ENCODE data around the gene MIER1. TPM values are rescaled to one million over a fixed set of nuclear protein-coding genes. Genes with fewer than 3 reads are reported as not detected.
A peak's percentile ranks its signal among the peaks of the same experiment; 100 is the strongest.
"Not testable (repeated sequence)": the region's sequence is repeated elsewhere in the genome, so short reads cannot be mapped to it uniquely, and the experiment has no call there.

The MIER1 gene
- total and polyA plus RNA-seq, 5 experiments from 2014 or later = 30.1 to 68.5 (median 37.3) TPM

GRCh38 chr1:66940981-66941380 lies 16.2 kb downstream of the MIER1 start:
- Mint-ChIP-seq H3K4me3 (peak overlapping the region in 3 of 10 donors; percentile 14 to 46 (median 15)), H3K9me3 (no peaks in the 10 kb centered on the region), H3K4me1 (peaks cover 22 to 75% (median 69%) of the 10 kb centered on the region in 4 donors), H3K27me3 (no peaks in the 10 kb centered on the region), H3K27ac (peak overlapping the region in 6 of 10 donors; percentile 2 to 60 (median 48)), H3K36me3 (peaks cover 1 to 39% (median 4%) of the 10 kb centered on the region in 3 donors)
- DNase-seq = no peak
- no peak for ATAC-seq
- POLR2A ChIA-PET = no interaction called here

GRCh38 chr1:66943361-66943969 lies 18.7 kb downstream of the MIER1 start:
- Mint-ChIP-seq H3K27ac (peak overlapping the region in 9 of 10 donors; percentile 13 to 90 (median 68)), H3K4me1 (peaks cover 29 to 77% (median 69%) of the 10 kb centered on the region in 4 donors), H3K9me3 (no peaks in the 10 kb centered on the region), H3K27me3 (no peaks in the 10 kb centered on the region), H3K36me3 (peaks cover 4 to 64% (median 9%) of the 10 kb centered on the region in 3 donors), H3K4me3 (peak overlapping the region in 3 of 10 donors; percentile 16 to 24 (median 23))
- DNase-seq = no peak
- POLR2A ChIA-PET = no interaction called here
- ATAC-seq = no peak

GRCh38 chr1:66944330-66945274 lies 19.8 kb downstream of the MIER1 start:
- H3K27ac Mint-ChIP-seq = peak overlapping the region in 1 of 10 donors; percentile 14
- ATAC-seq = no peak
- H3K4me3 Mint-ChIP-seq = no peak overlapping the region
- H3K4me1 Mint-ChIP-seq = peaks cover 25 to 70% (median 62%) of the 10 kb centered on the region in 4 donors
- H3K27me3 Mint-ChIP-seq = no peaks in the 10 kb centered on the region
- POLR2A ChIA-PET = no interaction called here
- DNase-seq = no peak
- no peaks in the 10 kb centered on the region for H3K9me3 Mint-ChIP-seq
- H3K36me3 Mint-ChIP-seq = peaks cover 4 to 72% (median 9%) of the 10 kb centered on the region in 3 donors

GRCh38 chr1:66945316-66945715 lies 20.5 kb downstream of the MIER1 start:
- DNase-seq (no peak), ATAC-seq (no peak)
- POLR2A ChIA-PET = interaction anchor here (0.6 kb wide), 1 partner anchor 12 kb away, joined by 4 read pairs; no protein-coding TSS in a partner anchor
- H3K4me1 Mint-ChIP-seq = peaks cover 28 to 63% (median 57%) of the 10 kb centered on the region in 4 donors
- H3K27ac Mint-ChIP-seq = peak overlapping the region in 1 of 10 donors; percentile 38
- no peaks in the 10 kb centered on the region for H3K27me3 Mint-ChIP-seq
- H3K36me3 Mint-ChIP-seq = peaks cover 4 to 75% (median 9%) of the 10 kb centered on the region in 3 donors
- no peaks in the 10 kb centered on the region for H3K9me3 Mint-ChIP-seq
- no peak overlapping the region for H3K4me3 Mint-ChIP-seq

GRCh38 chr1:66947267-66947666 lies 22.5 kb downstream of the MIER1 start:
- H3K4me3 Mint-ChIP-seq = peak overlapping the region in 1 of 10 donors; percentile 16
- peaks cover 4 to 78% (median 9%) of the 10 kb centered on the region in 3 donors for H3K36me3 Mint-ChIP-seq
- POLR2A ChIA-PET = no interaction called here
- H3K27ac Mint-ChIP-seq = peak overlapping the region; percentile 11 to 84 (median 56)
- H3K9me3 Mint-ChIP-seq = no peaks in the 10 kb centered on the region
- DNase-seq (no peak), ATAC-seq (no peak)
- no peaks in the 10 kb centered on the region for H3K27me3 Mint-ChIP-seq
- peaks cover 25 to 50% (median 46%) of the 10 kb centered on the region in 4 donors for H3K4me1 Mint-ChIP-seq

- POLR2A ChIA-PET = interaction anchor here (0.8 kb wide), 1 partner anchor 39 kb away, joined by 3 read pairs; no protein-coding TSS in a partner anchor
- peaks cover 4 to 93% (median 6%) of the 10 kb centered on the region in 3 donors for H3K36me3 Mint-ChIP-seq
- H3K27ac Mint-ChIP-seq = peak overlapping the region in 7 of 10 donors; percentile 5 to 79 (median 60)
- no peaks in the 10 kb centered on the region for H3K9me3 Mint-ChIP-seq
- H3K4me3 Mint-ChIP-seq = no peak overlapping the region
- DNase-seq (no peak), ATAC-seq (no peak)
- H3K27me3 Mint-ChIP-seq = no peaks in the 10 kb centered on the region
- H3K4me1 Mint-ChIP-seq = peaks cover 17 to 61% (median 50%) of the 10 kb centered on the region in 4 donors
These were observed 26.7 kb downstream of the MIER1 start for GRCh38 chr1:66951513-66951912.

GRCh38 chr1:66954208-66954607 lies 29.4 kb downstream of the MIER1 start:
- H3K27ac Mint-ChIP-seq = peak overlapping the region in 4 of 10 donors; percentile 2 to 61 (median 16)
- H3K27me3 Mint-ChIP-seq = no peaks in the 10 kb centered on the region
- peaks cover 11 to 55% (median 41%) of the 10 kb centered on the region in 4 donors for H3K4me1 Mint-ChIP-seq
- DNase-seq (no peak), ATAC-seq (no peak)
- H3K36me3 Mint-ChIP-seq = peaks cover 0 to 92% (median 12%) of the 10 kb centered on the region in 3 donors
- H3K9me3 Mint-ChIP-seq = no peaks in the 10 kb centered on the region
- H3K4me3 Mint-ChIP-seq = no peak overlapping the region
- POLR2A ChIA-PET = no interaction called here

DNA sequence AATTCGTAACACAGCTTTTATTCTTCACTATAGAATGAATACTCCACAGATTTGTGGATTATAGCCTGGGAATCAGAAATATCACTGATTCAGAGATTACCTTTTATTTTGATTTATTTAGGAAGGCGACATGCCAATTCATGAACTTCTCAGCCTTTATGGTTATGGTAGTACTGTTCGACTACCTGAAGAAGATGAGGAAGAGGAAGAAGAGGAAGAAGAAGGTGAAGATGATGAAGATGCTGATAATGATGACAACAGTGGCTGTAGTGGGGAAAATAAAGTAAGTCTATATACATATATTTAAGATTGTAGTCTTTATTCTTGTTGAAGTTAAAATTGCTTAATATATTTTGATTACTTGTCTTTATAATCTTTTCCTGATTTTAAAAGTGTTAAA lies 33.1 kb downstream of the MIER1 start:
- Mint-ChIP-seq H3K9me3 (no peaks in the 10 kb centered on the region), H3K4me1 (peaks cover 14 to 51% (median 47%) of the 10 kb centered on the region in 4 donors), H3K27me3 (no peaks in the 10 kb centered on the region), H3K27ac (peak overlapping the region in 4 of 10 donors; percentile 22 to 89 (median 41)), H3K36me3 (peaks cover 0 to 92% (median 23%) of the 10 kb centered on the region in 3 donors), H3K4me3 (no peak overlapping the region)
- DNase-seq (no peak), ATAC-seq (no peak)
- POLR2A ChIA-PET = interaction anchor here (0.6 to 1.0 kb wide), 4 partner anchors 12 to 472 kb away, joined by 3 to 4 read pairs (median 3); partner anchors contain the start of gene SERBP1

DNA sequence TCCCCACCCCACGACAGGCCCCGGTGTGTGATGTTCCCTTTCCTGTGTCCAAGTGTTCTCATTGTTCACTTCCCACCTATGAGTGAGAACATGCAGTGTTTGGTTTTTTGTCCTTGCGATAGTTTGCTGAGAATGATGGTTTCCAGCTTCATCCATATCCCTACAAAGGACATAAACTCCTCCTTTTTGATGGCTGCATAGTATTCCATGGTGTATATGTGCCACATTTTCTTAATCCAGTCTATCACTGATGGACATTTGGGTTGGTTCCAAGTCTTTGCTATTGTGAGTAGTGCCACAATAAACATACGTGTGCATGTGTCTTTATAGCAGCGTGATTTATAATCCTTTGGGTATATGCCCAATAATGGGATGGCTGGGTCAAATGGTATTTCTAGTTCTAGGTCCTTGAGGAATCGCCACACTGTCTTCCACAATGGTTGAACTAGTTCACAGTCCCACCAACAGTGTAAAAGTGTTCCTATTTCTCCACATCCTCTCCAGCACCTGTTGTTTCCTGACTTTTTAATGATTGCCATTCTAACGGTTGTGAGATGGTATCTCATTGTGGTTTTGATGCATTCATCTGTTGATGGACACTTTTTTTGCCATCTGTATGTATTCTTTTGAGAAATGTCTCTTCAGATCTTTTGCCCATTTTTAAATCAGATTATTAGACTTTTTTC lies 41.5 kb downstream of the MIER1 start:
- Mint-ChIP-seq H3K4me1 (peaks cover 17 to 27% (median 22%) of the 10 kb centered on the region in 4 donors), H3K27ac (peak overlapping the region in 5 of 10 donors; percentile 30 to 64 (median 57)), H3K36me3 (peaks cover 30 to 95% (median 53%) of the 10 kb centered on the region in 3 donors)
- not testable (repeated sequence) for H3K4me3 Mint-ChIP-seq, H3K9me3 Mint-ChIP-seq, H3K27me3 Mint-ChIP-seq, ATAC-seq, DNase-seq
- POLR2A ChIA-PET = interaction anchor here (1.4 kb wide), 1 partner anchor 87 kb away, joined by 3 read pairs; the partner anchor contains the start of gene SLC35D1

- peaks cover 15 to 26% (median 20%) of the 10 kb centered on the region in 4 donors for H3K4me1 Mint-ChIP-seq
- peak overlapping the region in 3 of 10 donors; percentile 3 to 63 (median 17) for H3K27ac Mint-ChIP-seq
- ATAC-seq (no peak), DNase-seq (no peak)
- no peak overlapping the region for H3K4me3 Mint-ChIP-seq
- H3K36me3 Mint-ChIP-seq = peaks cover 30 to 90% (median 40%) of the 10 kb centered on the region in 3 donors
- H3K27me3 Mint-ChIP-seq = no peaks in the 10 kb centered on the region
- POLR2A ChIA-PET = interaction anchor here (0.6 kb wide), 1 partner anchor 49 kb away, joined by 3 read pairs; no protein-coding TSS in a partner anchor
- H3K9me3 Mint-ChIP-seq = peaks cover 0 to 10% (median 3%) of the 10 kb centered on the region in 9 donors
These were observed 43.8 kb downstream of the MIER1 start for GRCh38 chr1:66968574-66968973.

GRCh38 chr1:66978201-66978600 lies 53.4 kb downstream of the MIER1 start:
- ATAC-seq = no peak
- peak overlapping the region in 5 of 10 donors; percentile 31 to 69 (median 49) for H3K27ac Mint-ChIP-seq
- no peak for DNase-seq
- H3K4me3 Mint-ChIP-seq = no peak overlapping the region
- POLR2A ChIA-PET = interaction anchor here (0.5 to 0.7 kb wide), 2 partner anchors 32 to 48 kb away, joined by 3 to 4 read pairs; no protein-coding TSS in a partner anchor
- no peaks in the 10 kb centered on the region for H3K9me3 Mint-ChIP-seq
- H3K27me3 Mint-ChIP-seq = no peaks in the 10 kb centered on the region
- peaks cover 0 to 65% (median 10%) of the 10 kb centered on the region in 3 donors for H3K36me3 Mint-ChIP-seq
- H3K4me1 Mint-ChIP-seq = peaks cover 2 to 29% (median 26%) of the 10 kb centered on the region in 4 donors

All from naive thymus-derived CD8-positive, alpha-beta T cell (primary cell).